NCI-H1417 (cell line): ENCODE measurements around the gene DGKA.
"Not testable (repeated sequence)": the region's sequence is repeated elsewhere in the genome, so short reads cannot be mapped to it uniquely, and the experiment has no call there.

ENCODE experiments used
- DNase-seq, 3 experiments: peaks; one replicate each; lab custom pipeline; 2025; lab: John Stamatoyannopoulos, UW

DGKA gene

GRCh38 chr12:55930771-55931316, at the start of gene DGKA:
Gene DGKA (plus strand): TSS chr12:55931162. CDS start chr12:55936504, 5,342 bp downstream.
- peak; percentile 38 to 74 (median 41) for DNase-seq

GRCh38 chr12:55885113-55885512, 45.8 kb upstream of the DGKA start:
- DNase-seq: no peak

- DNase-seq: no peak
Measured at GRCh38 chr12:55891310-55891709, 39.7 kb upstream of the DGKA start.

DNA sequence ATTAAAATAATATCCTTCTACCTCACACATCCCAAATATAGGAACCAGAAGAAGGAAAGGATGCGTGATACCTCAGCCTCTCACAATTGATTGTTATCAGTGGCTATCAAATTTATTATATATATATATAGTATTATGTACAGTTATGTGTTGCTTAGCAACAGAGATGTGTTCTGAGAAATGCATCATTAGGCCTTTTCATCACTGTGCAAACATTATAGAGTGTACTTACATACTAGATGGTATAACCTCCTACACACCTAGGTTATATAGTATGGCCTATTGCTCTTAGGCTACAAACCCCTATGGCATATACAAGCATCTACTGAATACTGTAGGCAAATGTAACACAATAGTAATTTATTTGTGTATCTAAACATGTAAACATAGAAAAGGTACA, 37.2 kb upstream of the DGKA start:
- DNase-seq: peak in 1 of 3 experiments; percentile 30

- no peak for DNase-seq
Measured at GRCh38 chr12:55899082-55899481, 31.9 kb upstream of the DGKA start.

GRCh38 chr12:55901881-55902490, 29.0 kb upstream of the DGKA start:
- no peak for DNase-seq

DNA sequence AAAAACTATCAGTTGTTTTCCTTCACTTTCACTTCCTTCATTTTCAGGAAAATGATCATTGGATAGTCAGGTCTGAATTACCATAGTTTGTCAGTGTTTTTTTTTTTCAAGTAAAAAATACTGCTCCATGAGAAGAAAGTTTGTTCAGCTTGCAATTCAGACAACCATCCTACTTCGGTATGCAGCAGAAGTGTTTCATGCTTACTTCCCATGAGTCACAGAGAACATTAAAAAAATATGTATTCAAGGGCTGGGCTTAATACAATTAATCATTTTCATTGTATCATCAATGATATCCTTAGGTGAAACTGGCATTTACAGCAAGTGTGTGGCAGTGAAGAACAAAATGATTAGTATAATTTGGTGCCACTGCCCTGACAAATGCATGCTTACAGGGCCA, 24.9 kb upstream of the DGKA start:
- no peak for DNase-seq

DNA sequence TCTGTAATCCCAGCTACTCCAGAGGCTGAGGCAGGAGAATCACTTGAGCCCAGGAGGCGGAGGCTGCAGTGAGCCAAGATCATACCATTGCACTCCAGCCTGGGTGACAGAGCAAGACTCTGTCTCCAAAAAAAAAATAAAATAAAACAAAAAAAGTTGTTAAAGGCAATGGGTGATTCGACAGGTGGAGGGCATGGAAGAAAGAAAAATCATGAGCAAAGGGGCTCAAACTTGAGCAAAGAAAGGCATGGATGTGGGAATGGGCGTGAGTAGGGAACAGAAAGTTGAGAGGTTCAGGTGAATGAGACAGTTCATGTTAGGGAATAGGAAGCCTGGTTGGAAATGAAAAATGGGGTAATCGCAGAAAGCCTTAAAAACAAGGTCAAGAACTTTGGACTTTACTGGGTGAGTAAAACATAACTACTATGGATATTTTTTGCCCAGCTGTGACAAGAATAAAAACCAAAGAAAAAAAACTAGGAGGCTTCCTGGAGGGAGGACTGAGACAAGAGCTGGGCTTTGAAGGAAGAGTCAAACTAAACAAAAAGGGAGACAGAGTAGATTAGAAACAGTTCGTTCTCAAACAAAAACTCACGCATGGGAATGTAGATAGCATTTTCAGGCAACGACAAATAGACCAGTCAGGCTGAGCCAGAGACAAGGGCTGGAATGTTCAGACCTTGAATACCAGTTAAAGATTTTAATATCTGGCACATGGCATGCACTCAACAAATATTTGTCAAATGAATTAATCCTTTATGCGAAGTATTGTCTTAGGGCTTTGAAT, 22.0 kb upstream of the DGKA start:
- no peak for DNase-seq

DNA sequence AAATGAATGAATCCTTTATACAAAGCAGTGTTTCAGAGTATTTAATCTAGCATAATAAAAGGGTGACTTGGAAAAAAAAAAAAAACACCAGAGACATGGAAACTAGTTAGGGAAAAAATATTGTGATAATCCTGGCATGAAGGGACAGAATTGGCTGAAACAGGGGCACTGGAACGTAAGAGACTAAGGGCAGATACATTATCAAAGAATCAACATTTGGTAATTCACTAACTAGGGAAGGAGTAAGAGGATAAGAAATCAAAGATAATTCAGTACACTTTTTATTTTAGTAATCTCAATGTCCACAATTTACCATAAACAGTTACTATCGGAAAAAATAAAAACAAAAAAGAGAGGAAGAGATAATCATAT, 21.5 kb upstream of the DGKA start:
- DNase-seq: no peak

DNA sequence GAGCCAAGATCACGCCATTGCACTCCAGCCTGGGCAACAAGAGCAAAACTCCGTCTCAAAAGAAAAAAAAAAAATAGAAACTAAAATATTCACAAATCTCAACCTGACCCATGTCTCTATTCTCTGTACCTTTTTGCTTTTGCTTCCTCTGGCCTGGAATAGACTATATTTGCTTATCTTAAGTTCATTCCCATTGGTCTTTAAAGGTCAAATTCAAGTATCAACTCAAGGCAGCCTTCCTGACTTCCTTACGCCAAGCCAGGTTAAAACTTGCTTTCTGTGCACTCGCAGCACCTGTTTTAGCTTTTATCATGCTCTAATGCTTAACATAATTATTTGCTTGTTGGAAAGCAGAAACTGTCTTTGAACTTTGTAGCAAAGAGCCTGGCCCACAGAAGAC, 18.1 kb upstream of the DGKA start:
- DNase-seq: no peak

DNA sequence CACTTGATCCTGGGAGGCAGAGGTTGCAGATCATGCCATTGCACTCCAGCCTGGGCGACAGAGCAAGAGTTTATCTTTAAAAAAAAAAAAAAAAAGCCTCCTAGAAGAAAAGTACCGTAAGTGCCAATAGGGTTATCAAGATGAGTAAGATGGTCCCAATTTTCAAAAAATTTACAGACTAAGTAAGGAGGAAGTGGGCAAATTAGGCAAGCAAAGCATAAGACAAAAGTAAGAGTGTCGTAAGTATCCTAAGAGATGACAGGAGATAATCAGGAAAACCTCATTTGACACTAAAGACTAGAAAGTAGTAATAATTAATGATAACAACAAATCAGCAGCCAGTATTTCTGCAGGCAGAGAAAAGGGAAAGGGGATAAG, 15.5 kb upstream of the DGKA start:
- DNase-seq: no peak

GRCh38 chr12:55919032-55919431, 11.9 kb upstream of the DGKA start:
- not testable (repeated sequence) for DNase-seq

- DNase-seq: no peak
Measured at GRCh38 chr12:55922126-55922525, 8.8 kb upstream of the DGKA start.

- not testable (repeated sequence) for DNase-seq
Measured at GRCh38 chr12:55923648-55924047, 7.3 kb upstream of the DGKA start.

GRCh38 chr12:55925371-55925770, 5.6 kb upstream of the DGKA start:
- no peak for DNase-seq

DNA sequence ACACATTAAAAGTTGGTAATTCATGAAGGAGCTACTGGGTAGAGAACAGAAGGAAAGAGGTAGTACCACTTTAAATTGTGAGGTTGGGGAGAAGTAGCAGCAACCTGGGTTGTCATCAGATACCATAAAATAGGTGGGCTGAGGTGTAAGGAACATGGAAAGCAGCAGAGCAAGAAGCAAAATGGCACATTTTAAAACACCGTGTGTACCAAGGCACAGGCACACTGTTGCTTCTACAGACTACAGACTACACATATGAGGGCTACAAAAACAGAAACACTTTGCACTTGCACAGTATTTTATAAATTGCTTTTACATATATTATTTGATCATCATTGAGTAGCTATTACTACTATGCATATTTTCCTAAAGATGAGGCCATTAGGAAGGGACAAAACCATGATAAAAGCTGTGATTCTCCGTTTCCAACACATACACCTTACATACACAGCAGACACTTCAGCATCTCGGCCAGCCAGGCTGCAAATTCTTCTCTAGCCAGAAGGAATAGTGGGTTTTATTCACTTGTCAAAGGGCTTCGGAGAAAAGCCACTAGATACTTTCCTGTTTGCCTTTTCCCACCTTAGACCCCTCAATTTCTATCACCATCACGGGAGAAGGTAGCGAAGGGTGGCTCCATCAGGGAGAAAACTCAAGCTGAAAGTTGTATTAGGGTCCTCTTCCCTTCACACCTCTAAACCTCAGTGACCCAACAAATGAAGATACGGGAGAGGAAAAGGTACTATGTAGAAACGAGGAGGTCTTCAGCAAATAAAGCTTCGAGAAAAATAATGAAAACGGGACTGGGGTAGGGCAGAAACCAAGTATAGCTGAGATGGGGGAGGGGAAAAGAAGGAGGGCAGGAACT, 4.9 kb upstream of the DGKA start:
- DNase-seq: no peak

DNA sequence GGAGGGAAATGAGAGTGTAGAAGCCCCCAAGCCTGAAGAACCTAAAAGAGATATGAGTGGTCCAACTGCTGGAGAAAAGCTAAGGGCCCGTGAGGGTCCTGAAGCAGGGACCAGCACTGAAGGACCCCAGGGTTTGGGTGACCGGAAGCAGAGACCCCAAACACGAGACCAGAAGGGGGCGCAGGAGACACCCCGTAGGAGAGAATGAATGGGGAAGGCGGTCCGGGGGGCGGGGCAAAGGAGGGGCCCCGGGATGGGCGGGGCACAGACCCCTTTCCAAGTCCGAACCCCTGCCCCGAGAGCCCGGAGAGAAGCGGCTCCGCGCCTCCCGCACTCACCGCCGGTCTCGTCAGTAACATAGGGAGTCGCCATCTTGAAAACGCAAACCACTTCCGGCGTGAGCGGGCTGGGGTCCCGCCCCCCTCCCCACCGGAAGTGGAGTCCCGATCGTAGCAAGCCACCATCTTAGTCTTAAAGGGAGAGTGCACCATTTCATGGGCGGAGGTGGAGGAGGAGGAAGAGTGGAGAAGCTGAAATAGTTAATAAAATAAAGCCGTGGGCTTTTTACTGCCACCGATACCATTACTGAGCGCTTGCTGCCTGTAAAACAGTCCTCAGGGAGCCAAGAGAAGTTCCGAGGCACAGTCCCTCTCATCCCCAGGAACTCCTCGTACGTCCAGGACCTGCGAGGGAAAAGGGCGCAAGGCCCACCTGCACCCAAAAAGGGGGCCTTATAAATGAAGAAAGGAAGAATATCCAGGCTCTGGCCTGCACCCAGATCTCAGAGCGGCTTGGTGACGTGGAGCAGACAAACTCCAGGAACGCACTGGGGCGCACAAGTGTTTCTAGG, 4.0 kb upstream of the DGKA start:
- peak; percentile 92 to 96 (median 95) for DNase-seq

- peak; percentile 51 to 87 (median 87) for DNase-seq
Measured at GRCh38 chr12:55927588-55928502, 3.1 kb upstream of the DGKA start, which contains the start of gene PYM1. Gene PYM1 (minus strand): TSS chr12:55927894. CDS start chr12:55927761, 133 bp downstream.

DNA sequence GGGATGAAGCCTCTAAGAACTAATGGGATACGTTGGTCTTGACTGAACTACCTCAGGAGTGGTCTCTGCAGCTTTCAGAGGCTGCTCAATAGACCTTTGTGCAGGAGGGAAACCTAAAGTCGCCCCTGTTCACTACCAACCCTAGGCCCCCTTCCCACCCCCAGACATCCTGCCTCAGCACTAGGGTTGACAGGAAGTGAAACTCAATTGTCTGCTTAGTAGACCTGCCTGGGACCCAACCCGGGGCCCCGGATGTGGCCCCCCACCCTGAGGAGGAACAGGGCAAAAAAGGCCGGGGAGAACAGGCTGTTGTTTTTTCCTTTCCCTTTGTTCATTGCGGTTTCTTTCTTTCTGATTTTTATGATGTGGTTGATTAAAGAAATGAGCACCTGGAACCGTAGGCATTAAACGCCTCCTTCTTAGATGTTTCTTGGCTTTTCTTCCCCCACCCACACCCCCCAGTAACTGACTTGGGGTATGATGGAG, 1.6 kb upstream of the DGKA start:
- no peak for DNase-seq

DNA sequence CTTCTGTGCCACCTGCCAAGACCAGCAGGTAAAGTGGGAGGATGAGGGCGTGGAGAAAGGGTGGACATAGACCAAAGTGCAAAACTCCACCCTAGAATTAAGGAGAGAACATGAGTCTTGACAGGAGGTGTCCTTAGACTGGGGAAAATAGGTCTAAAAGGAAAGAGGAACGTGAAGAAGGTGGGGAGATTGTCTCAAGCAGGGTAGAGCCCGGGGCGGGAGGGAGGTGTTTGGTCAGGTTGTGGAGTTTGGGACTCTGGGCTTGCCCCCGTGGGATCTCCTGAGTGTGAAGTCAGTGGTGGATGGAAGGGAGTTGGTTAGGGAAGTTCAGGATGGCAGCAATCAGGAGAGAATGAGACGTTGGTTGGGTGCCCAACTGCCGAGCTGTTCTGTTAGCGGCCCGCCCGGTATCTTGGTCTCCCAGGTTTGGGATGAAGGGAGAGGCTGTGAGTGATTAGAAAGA, 386 bp downstream of the DGKA start:
- peak in 1 of 3 experiments; percentile 41 for DNase-seq
